HG02623 (cell line): ENCODE measurements around the gene DMAP1.

Source experiments
- ATAC-seq: cut with Tn5 transposase; IDR thresholded peaks from one replicate; pipeline ENCODE4 v1.9.1; 2021; ENCODE audit warnings: moderate library complexity; ENCODE audit not compliant: unreplicated experiment

DMAP1 gene

GRCh38 chr1:44227211-44227610 lies 13.9 kb downstream of the DMAP1 start:
- no peak for ATAC-seq

- no peak for ATAC-seq
These were observed 14.9 kb downstream of the DMAP1 start for GRCh38 chr1:44228218-44228617.

GRCh38 chr1:44229435-44230167 lies 16.3 kb downstream of the DMAP1 start:
- ATAC-seq, result no peak

GRCh38 chr1:44230796-44231195 lies 17.5 kb downstream of the DMAP1 start:
- no peak for ATAC-seq

GRCh38 chr1:44233593-44233992 lies 20.3 kb downstream of the DMAP1 start:
- no peak for ATAC-seq

- no peak for ATAC-seq
These were observed 22.5 kb downstream of the DMAP1 start for GRCh38 chr1:44235808-44236207.

GRCh38 chr1:44236490-44237272 lies 23.4 kb downstream of the DMAP1 start:
- no peak for ATAC-seq

- no peak for ATAC-seq
These were observed 24.6 kb downstream of the DMAP1 start for GRCh38 chr1:44237721-44238457.

GRCh38 chr1:44238660-44239059 lies 25.4 kb downstream of the DMAP1 start:
- no peak for ATAC-seq

GRCh38 chr1:44239331-44239960 lies 26.2 kb downstream of the DMAP1 start:
- ATAC-seq, result no peak

- ATAC-seq, result no peak
These were observed 26.7 kb downstream of the DMAP1 start for GRCh38 chr1:44239961-44240371.

GRCh38 chr1:44240802-44241671 lies 27.8 kb downstream of the DMAP1 start:
- no peak for ATAC-seq

GRCh38 chr1:44242746-44243145 lies 29.5 kb downstream of the DMAP1 start:
- no peak for ATAC-seq

GRCh38 chr1:44243782-44244495 lies 30.7 kb downstream of the DMAP1 start:
- ATAC-seq, result no peak

- no peak for ATAC-seq
These were observed 31.7 kb downstream of the DMAP1 start for GRCh38 chr1:44244986-44245385.

GRCh38 chr1:44246806-44247205 lies 33.5 kb downstream of the DMAP1 start:
- ATAC-seq, result no peak

GRCh38 chr1:44249543-44249942 lies 36.3 kb downstream of the DMAP1 start:
- ATAC-seq, result no peak

- ATAC-seq, result no peak
These were observed 37.0 kb downstream of the DMAP1 start for GRCh38 chr1:44250068-44250781.

GRCh38 chr1:44251486-44251885 lies 38.2 kb downstream of the DMAP1 start:
- ATAC-seq, result no peak
